NCI-H345 (cell line): Measurements from ENCODE around the gene TICAM1.

Experiments used
- DNase-seq: peaks from one replicate; lab custom pipeline; 2025; lab: John Stamatoyannopoulos, UW

The TICAM1 gene

GRCh38 chr19:4768934-4769777 is 62.4 kb downstream of the TICAM1 start:
- peak; percentile 94 for DNase-seq
